K562 (cell line): Measurements from ENCODE around the gene MLXIPL. TPM values are rescaled to one million over a fixed set of nuclear protein-coding genes. Genes with fewer than 3 reads are reported as not detected.
A peak's percentile ranks its signal among the peaks of the same experiment; 100 is the strongest.

Experiments
- ATF7 ChIP-seq: fragments of 450-650 bp; IDR thresholded peaks from 2 replicates; pipeline ENCODE4 v1.7.1; 2014; ENCODE audit warnings: mild to moderate bottlenecking, moderate library complexity
- CUX1 ChIP-seq: fragments of 200-800 bp; sonication (Bioruptor generic); IDR thresholded peaks from 2 replicates; pipeline ENCODE4 v1.6.1; 2016; ENCODE audit warnings: missing genetic modification characterization, missing compliant biosample characterization
- E2F5 ChIP-seq: sonication (generic); formaldehyde crosslinking; IDR thresholded peaks from 2 replicates; pipeline ENCODE4 v1.8.0; 2022; ENCODE audit warnings: mild to moderate bottlenecking, missing genetic modification reagents
- HDAC1 ChIP-seq, 2 experiments: fragments of 450-650 bp; IDR thresholded peaks; 2 replicates each; pipeline ENCODE4 v1.6.1; 2016 to 2017; ENCODE audit warnings: inconsistent platforms in 1 of 2, mild to moderate bottlenecking in 1 of 2, moderate library complexity in 1 of 2
- HNRNPK ChIP-seq: fragments of 200-400 bp; formaldehyde crosslinking; IDR thresholded peaks from one replicate; pipeline ENCODE4 v1.6.1; 2018; ENCODE audit warnings: mild to moderate bottlenecking, low read depth, low read length; ENCODE audit not compliant: poor library complexity, severe bottlenecking
- NR2C1 ChIP-seq, 2 experiments: fragments of 450-650 bp; IDR thresholded peaks; 2 replicates each; pipeline ENCODE4 v1.6.1; 2017; ENCODE audit warnings: mild to moderate bottlenecking in 2 of 2, antibody characterized with exemption in 1 of 2, inconsistent platforms in 1 of 2, missing compliant biosample characterization in 1 of 2, missing genetic modification characterization in 1 of 2
- NR4A1 ChIP-seq, 2 experiments: fragments of 250-450 bp in 1 of 2; fragments of 450-650 bp in 1 of 2; sonication (Bioruptor Pico) in 1 of 2; IDR thresholded peaks; 2 replicates each; pipeline versions ENCODE4 v1.4.0 to v1.6.1; 2016 to 2020; ENCODE audit warnings: mild to moderate bottlenecking in 2 of 2, missing compliant biosample characterization in 1 of 2, missing genetic modification characterization in 1 of 2, moderate library complexity in 1 of 2
- NUFIP1 ChIP-seq: fragments of 450-650 bp; IDR thresholded peaks from 2 replicates; pipeline ENCODE4 v1.6.1; 2018; ENCODE audit not compliant: partially characterized antibody
- PRPF4 ChIP-seq: fragments of 200-400 bp; formaldehyde crosslinking; IDR thresholded peaks from one replicate; pipeline ENCODE4 v1.6.1; 2017; ENCODE audit warnings: low read length, low read depth, mild to moderate bottlenecking; ENCODE audit not compliant: insufficient read depth, poor library complexity, severe bottlenecking
- SRSF7 ChIP-seq: fragments of 200-400 bp; formaldehyde crosslinking; optimal IDR thresholded peaks from 2 replicates; pipeline ENCODE3; 2017; ENCODE audit warnings: mild to moderate bottlenecking, low read depth, low read length
- ZNF398 ChIP-seq: fragments of 250-450 bp; sonication (Bioruptor Pico); IDR thresholded peaks from 2 replicates; pipeline ENCODE4 v1.8.0; 2021; ENCODE audit warnings: moderate library complexity, mild to moderate bottlenecking, inconsistent platforms
- ZNF511 ChIP-seq: sonication (generic); formaldehyde crosslinking; IDR thresholded peaks from 2 replicates; pipeline ENCODE4 v1.8.0; 2022; ENCODE audit warnings: mild to moderate bottlenecking, missing genetic modification reagents
- ZNF518B ChIP-seq: fragments of 250-450 bp; sonication (Bioruptor Pico); IDR thresholded peaks from 2 replicates; pipeline ENCODE4 v1.5.0; 2021; ENCODE audit warnings: mild to moderate bottlenecking, moderate library complexity
- polyA plus RNA-seq, 8 experiments: library from polyadenylated mRNA; depleted of rRNA in 4 of 8; stranded (reverse) in 5 of 8; unstranded in 3 of 8; fragments of >200 nt; fragmentation: Nextera tagmentation in 2 of 8; fragmentation: Illumina TruSeq in 1 of 8; extraction: Ambion mirVana in 2 of 8; extraction: Trizol in 1 of 8; gene quantifications; 2 replicates each; pipeline versions ENCODE4 v1.2.1 to v1.2.3, GENCODE V29; 2011 to 2014; ENCODE audit warnings: inconsistent platforms in 1 of 8, missing spikeins in 1 of 8
- total RNA-seq, 7 experiments: library from RNA; depleted of rRNA in 6 of 7; stranded (reverse); fragments of >200 nt in 6 of 7; fragmentation: Illumina TruSeq in 2 of 7; extraction: Trizol in 2 of 7; gene quantifications; 2 replicates each; pipeline versions ENCODE4 v1.2.1 to v1.2.3, GENCODE V29; 2011 to 2021; ENCODE audit warnings: low replicate concordance in 1 of 7

MLXIPL gene
- total and polyA plus RNA-seq, 9 of the 15 experiments (the other 6 are each of a cell fraction or from before 2014, with no cell fraction given): 0.11 to 18.4 (median 1.4) TPM

- TF ChIP-seq ZNF511 (CRISPR knock-in tag) (no peak; the same call in 1 of the 2 replicates), SRSF7 (no peak), NUFIP1 (no peak), HNRNPK (no peak), PRPF4 (no peak), ZNF518B (CRISPR knock-in tag) (no peak), NR2C1 (IDR thresholded peaks at IDR 0.05) (0 out of 2 replicates have a peak, but pooled peaks have one; percentile 20), NR2C1 (tag; IDR thresholded peaks at IDR 0.05) (peak; percentile 23; the same call in 1 of the 2 replicates), ZNF398 (CRISPR knock-in tag) (no peak), HDAC1 (IDR thresholded peaks at IDR 0.05) (peak in 1 of 2 experiments; percentile 92; a peak in 2 of 4 replicates), ATF7 (peak; percentile 87), NR4A1 (CRISPR knock-in tag; IDR thresholded peaks at IDR 0.05) (no peak), NR4A1 (tag; IDR thresholded peaks at IDR 0.05) (no peak), E2F5 (CRISPR knock-in tag) (no peak), CUX1 (CRISPR knock-in tag) (no peak)
These were observed 11.6 kb downstream of the MLXIPL start (continued) for GRCh38 chr7:73612598-73613269.
